ENCODE data around the gene LYST.
"Not testable (repeated sequence)": the region's sequence is repeated elsewhere in the genome, so short reads cannot be mapped to it uniquely, and the experiment has no call there.

LYST gene

GRCh38 chr1:235858766-235859165 is 7.9 kb downstream of the LYST start:
- TF ChIP-seq CTCF (IDR thresholded peaks at IDR 0.05; ENCODE audit: borderline replicate concordance, insufficient read depth, low read depth, low read length) = no peak
- H3K4me3 ChIP-seq (ENCODE audit: low read depth, low read length) = no peak overlapping the region

GRCh38 chr1:235857756-235858155 is 8.9 kb downstream of the LYST start:
- TF ChIP-seq CTCF (IDR thresholded peaks at IDR 0.05; ENCODE audit: borderline replicate concordance, insufficient read depth, low read depth, low read length) = no peak
- no peak overlapping the region for H3K4me3 ChIP-seq (ENCODE audit: low read depth, low read length)

GRCh38 chr1:235855811-235856429 is 10.8 kb downstream of the LYST start:
- TF ChIP-seq CTCF (IDR thresholded peaks at IDR 0.05; ENCODE audit: borderline replicate concordance, insufficient read depth, low read depth, low read length) = no peak

GRCh38 chr1:235854347-235854746 is 12.4 kb downstream of the LYST start:
- TF ChIP-seq CTCF (IDR thresholded peaks at IDR 0.05; ENCODE audit: borderline replicate concordance, insufficient read depth, low read depth, low read length) = no peak
- no peak overlapping the region for H3K4me3 ChIP-seq (ENCODE audit: low read depth, low read length)

More at GRCh38 chr1:235855811-235856429, 10.8 kb downstream of the LYST start:
- no peak overlapping the region for H3K4me3 ChIP-seq (ENCODE audit: low read depth, low read length)

- TF ChIP-seq CTCF (IDR thresholded peaks at IDR 0.05; ENCODE audit: borderline replicate concordance, insufficient read depth, low read depth, low read length) = no peak
- no peak overlapping the region for H3K4me3 ChIP-seq (ENCODE audit: low read depth, low read length)
These were observed 13.1 kb downstream of the LYST start for GRCh38 chr1:235853653-235854052.

GRCh38 chr1:235852887-235853286 is 13.8 kb downstream of the LYST start:
- no peak for TF ChIP-seq CTCF (IDR thresholded peaks at IDR 0.05; ENCODE audit: borderline replicate concordance, insufficient read depth, low read depth, low read length)
- H3K4me3 ChIP-seq (ENCODE audit: low read depth, low read length) = no peak overlapping the region

- TF ChIP-seq CTCF (IDR thresholded peaks at IDR 0.05; ENCODE audit: borderline replicate concordance, insufficient read depth, low read depth, low read length) = no peak
These were observed 14.8 kb downstream of the LYST start for GRCh38 chr1:235851939-235852338.

GRCh38 chr1:235848251-235848650 is 18.5 kb downstream of the LYST start:
- not testable (repeated sequence) for H3K4me3 ChIP-seq (ENCODE audit: low read depth, low read length)

More at GRCh38 chr1:235851939-235852338, 14.8 kb downstream of the LYST start:
- H3K4me3 ChIP-seq (ENCODE audit: low read depth, low read length) = no peak overlapping the region

Measured in GM12875 (cell line).